HG03460 (cell line): ENCODE measurements around the gene TRIP11.

ENCODE experiments used
- ATAC-seq: cut with Tn5 transposase; IDR thresholded peaks from one replicate; pipeline ENCODE4 v1.9.1; 2021; ENCODE audit not compliant: unreplicated experiment

Gene TRIP11

GRCh38 chr14:91961297-91962220 is 78.3 kb downstream of the TRIP11 start:
- no peak for ATAC-seq

DNA sequence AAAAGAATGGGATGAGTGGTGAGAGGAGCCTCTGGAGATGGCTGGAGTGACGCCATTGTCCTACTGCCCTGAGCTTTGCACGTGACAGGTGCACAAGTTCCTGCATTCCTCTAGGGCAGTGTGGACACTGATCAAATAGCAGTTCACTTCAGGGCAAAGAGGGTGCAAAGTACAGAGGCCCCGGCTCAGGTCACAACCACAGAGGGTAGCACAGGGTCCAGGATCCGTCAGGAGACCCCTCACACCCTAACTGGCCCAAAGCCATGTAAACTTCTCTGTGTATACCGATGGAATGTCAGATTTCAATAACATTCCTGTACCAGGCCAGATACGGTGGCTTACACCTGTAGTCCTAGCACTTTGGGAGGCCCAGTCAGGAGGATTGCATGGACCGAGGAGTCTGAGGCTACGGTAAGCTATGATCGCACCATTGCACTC is 82.0 kb downstream of the TRIP11 start:
- ATAC-seq, result no peak

- no peak for ATAC-seq
These were observed 83.2 kb downstream of the TRIP11 start for GRCh38 chr14:91956616-91957015.

- ATAC-seq, result no peak
These were observed 84.7 kb downstream of the TRIP11 start for GRCh38 chr14:91955168-91955567.

- no peak for ATAC-seq
These were observed 86.5 kb downstream of the TRIP11 start for GRCh38 chr14:91953170-91953985.

DNA sequence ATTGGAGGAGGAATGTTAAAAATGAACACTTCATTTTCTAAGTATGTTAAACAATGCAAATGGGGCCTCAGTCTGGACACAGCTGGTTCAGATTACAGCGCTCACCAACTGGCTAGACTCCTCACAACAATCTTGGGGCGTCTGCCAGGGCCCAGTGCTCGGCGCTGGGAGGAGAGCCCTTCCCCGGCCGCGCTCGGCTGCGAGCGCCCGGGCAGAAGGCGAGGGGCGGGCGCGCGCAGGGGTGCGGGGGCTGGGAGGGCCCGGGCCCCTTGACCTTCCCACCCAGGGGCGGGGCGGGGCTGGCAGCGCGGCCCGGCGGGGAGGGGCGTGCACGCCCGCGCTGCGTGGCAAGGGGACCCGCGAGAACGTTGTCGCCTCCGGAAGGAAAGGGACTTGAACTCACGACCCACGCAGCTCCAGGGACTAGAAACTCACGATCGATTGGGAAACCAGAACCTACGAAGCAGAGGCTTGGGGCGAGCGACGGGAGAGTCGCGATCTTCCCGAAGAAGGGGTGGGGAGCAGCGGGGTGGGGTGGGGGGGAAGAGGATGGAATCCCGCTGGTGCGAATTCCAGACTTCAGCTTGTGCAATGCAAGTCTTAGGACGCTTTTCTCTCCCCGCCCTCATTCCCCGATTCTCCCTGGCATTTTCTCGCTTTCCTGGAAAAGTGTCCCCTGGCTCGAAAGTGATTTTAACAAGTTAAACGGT is 92.2 kb downstream of the TRIP11 start, which contains the start of gene FBLN5:
TSS of gene FBLN5 (minus strand) at position 220 of the 710 bp plus-strand sequence. CDS start 465 bp downstream, outside the sequence.
- ATAC-seq, result no peak

DNA sequence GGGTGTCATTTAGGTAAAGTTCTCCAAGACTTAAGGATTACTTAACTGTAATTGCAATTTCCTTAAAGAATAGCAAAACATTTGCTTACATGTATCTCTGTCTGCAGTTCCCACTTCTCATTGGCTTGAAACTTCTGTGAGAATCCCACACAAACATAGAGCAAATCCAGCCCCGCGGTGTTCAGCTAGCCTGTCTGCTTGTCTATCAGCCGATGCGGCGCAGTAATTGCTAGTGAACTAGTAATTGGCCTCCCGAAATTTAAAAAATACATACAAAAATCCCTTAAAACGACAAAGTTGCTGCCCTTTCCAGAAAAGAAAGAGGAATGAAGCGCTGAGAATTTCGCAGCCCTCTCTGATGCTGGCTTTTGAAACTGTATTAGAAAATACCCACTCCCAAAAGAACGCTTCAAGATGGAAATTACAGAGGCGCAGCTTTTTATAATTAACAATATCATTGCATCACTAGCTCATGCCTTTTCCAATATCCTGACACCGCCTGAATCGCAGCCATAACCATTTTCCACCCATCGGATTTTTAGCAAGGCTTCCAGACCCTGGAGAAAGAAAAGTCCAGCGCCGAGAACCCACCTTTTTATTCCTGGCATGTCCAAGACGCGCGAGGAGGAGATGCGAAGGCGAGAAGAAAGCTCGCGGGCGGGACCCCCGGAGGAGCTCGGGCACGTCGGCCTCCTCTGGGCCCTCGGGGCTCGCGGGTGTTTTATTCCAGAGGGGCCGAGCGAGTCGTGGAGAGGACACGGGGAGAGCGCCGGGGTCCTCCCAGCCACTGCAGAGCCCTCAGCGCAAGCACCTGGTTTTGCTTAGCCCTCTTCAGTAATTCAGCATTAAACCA is 93.0 kb downstream of the TRIP11 start:
- no peak for ATAC-seq

- ATAC-seq, result no peak
These were observed 93.9 kb downstream of the TRIP11 start for GRCh38 chr14:91945751-91946621.

- ATAC-seq, result no peak
These were observed 96.9 kb downstream of the TRIP11 start for GRCh38 chr14:91942946-91943345.

DNA sequence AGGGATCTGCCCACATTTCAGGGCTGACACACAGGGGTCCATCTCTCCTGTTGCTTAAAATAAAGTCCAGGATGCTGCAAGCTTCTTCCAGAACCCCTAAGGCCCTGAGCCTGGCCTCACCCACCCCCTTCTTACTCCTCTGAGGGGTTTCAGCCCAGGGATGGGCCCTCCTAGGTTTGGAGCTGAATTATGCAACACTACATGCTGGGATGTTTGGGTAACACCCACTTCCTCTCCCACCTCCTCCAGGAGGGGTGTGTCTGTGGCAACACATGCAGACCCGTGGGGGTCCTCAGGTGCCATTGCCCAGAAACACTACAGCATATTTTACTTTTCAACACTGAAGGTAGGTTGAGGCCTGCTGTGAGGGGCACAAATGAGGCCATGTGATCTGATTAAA is 97.7 kb downstream of the TRIP11 start:
- ATAC-seq, result no peak

- ATAC-seq, result no peak
These were observed 99.7 kb downstream of the TRIP11 start for GRCh38 chr14:91940209-91940608.

DNA sequence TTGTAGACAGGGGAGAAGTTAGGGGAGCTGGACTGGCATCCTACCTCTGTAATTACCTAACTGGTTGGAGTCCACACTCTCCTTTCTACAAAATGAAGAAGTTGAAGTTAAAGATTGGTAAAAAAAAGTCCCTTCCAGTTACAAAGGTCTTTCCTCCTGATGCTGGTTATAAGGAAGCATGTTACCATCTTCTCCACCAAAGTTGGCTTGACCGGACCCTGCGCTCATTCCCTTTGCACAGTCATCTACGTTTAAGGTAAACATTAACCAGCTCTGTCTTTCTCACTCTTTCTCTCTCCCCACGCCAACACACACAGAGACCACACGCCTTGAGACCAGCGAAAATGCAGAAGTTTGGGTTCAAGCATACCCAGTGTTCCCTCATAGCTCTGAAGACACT is 104.3 kb downstream of the TRIP11 start:
- ATAC-seq, result no peak

DNA sequence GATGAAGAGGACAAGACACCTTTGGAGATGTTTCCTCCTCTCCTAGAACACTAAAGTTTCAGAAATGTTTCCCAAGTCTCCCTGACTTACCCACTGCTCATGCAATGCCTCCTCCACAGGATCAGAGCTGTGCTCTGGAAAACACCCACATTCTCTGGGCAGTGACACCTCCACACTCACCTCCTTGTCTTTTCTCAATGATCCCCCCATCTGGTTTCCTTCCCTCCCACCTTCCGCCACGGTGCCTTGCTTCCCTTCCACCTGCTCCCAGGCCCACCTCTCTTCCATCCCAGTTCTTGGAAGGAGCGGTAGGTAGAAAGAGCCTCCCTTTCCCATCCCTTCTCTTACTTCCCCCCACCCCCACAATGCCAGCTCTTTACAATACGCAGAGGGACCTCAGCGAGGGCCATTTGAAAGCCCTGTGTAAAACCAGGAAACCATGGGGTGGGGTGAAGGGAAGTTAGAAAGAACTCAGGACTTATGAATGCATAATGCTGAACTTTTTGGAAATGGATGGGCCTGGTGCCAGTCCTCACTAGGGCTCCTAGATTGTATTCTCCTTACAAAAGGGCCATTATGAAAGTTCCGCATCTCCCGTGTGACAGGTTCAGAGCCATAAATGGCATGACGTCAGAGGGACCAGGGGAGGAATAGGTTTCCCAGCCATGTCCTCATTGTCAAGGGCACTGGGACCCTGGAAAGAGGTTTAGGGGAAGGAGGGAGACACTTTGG is 105.1 kb downstream of the TRIP11 start:
- no peak for ATAC-seq

DNA sequence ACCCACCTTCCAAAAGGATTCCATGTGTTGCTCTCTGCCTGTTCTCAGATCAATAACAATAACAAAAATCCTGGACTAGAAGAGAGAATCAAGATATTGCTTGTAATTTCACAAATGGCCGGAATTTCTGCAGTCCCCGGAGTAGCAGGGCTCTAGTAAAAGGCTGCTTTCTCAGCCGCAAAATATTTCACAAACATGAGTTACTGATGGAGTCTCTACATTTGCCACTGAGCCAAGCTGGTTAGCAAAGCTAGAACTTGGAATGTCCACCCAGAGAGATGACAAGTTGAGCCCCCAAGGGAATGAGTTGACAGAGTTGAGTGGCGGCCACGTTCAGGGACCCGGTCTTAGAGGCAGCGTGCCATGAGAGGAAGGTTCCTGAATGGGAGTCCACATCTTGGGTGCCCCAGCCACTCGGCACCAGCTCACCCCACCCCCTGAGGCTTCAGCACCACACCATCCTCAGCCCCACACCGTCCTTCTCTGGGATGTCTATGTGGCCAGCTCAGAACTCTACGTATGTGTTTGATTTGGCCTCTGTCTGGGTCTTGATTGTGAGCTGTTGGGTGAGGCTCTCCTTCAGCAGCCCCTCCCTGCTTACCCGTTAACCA is 108.3 kb downstream of the TRIP11 start:
- no peak for ATAC-seq

- ATAC-seq, result no peak
These were observed 110.2 kb downstream of the TRIP11 start for GRCh38 chr14:91929700-91930099.

DNA sequence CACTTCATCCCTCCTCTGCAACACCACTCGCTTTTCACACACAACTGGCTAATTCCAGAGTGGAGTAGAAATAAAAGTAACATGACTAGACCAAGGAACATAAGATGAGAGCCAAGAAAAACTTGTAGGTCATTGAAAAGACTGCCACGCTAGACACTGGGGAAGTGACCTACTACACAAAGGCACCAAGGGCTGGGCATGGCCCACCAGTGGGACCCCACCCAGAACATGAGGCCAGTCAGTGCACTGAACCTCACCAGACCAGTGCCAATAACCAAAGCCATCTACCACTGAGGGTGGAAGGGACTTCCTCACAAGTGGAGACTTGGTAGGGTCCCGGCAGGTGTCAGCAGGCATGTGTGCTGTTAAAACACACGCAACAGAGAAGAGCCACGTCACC is 112.1 kb downstream of the TRIP11 start:
- ATAC-seq, result no peak

GRCh38 chr14:91927191-91927590 is 112.7 kb downstream of the TRIP11 start:
- no peak for ATAC-seq
